ENCODE results near the gene CC2D1A. TPM values are rescaled to one million over a fixed set of nuclear protein-coding genes. Genes with fewer than 3 reads are reported as not detected.
A peak's percentile ranks its signal among the peaks of the same experiment; 100 is the strongest.
"Not testable (repeated sequence)": the region's sequence is repeated elsewhere in the genome, so short reads cannot be mapped to it uniquely, and the experiment has no call there.

Gene CC2D1A
- total RNA-seq, 1 experiment from 2014 or later, result 13.5 TPM

DNA sequence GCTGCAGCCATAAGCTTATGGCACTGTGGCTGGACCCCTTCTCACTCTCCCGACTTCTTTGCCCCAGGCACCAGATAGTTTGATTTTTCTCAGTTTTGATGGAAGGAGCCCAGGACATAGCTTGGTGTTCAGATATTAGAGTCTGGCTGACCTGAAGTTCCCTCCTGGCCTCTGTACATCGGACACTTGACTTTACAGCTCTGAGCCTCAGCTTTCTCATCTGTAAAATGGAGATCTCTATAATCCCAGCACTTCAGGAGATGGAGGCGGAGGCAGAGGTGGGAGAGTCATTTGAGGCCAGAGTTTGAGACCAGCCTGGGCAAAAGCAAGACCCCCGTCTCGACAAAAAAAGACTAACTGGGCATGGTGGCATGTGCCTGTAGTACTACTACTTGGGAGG lies 909 bp downstream of the CC2D1A start:
- DNase-seq (ENCODE audit: low spot score), result no peak

DNA sequence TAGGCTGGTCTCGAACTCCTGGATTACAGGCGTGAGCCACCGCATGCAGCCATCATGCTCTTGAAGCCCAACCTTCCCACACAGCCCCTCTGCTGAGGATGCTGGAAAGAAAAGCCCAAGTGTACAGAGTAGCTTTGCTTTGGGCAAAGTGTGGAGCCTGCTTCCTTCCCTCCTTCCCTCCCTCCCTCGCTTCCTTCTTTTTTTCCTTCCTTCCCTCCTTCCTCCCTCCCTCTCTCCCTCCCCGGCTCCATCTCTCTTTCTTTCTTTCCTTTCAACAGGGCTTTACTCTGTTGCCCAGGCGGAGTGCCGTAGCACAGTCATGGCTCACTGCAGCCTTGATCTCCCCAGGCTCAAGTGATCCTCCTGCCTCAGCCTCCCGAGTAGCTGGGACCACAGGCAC lies 2.7 kb downstream of the CC2D1A start:
- no peak for DNase-seq (ENCODE audit: low spot score)

DNA sequence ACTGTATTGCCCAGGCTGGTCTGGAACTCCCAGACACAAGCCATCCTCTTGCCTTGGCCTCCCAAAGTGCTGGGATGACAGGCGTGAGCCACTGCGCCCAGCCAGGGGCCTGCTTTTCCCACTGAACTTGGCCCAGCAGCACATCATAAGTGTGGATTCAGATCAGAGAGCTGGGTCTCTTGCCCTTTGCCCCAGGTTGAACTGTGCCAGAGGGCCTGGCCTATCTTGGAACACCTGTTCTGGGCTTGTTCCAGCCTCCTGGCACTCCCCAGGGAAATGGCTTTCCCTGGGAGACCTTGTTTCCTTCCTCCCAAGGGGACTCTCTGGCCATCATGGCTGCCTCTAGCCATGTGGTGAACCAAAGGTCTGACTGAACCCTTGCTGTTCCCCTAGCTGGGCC lies 3.4 kb downstream of the CC2D1A start:
- DNase-seq (ENCODE audit: low spot score), result no peak

- no peak for DNase-seq (ENCODE audit: low spot score)
Measured at GRCh38 chr19:13913352-13913751, 7.4 kb downstream of the CC2D1A start.

DNA sequence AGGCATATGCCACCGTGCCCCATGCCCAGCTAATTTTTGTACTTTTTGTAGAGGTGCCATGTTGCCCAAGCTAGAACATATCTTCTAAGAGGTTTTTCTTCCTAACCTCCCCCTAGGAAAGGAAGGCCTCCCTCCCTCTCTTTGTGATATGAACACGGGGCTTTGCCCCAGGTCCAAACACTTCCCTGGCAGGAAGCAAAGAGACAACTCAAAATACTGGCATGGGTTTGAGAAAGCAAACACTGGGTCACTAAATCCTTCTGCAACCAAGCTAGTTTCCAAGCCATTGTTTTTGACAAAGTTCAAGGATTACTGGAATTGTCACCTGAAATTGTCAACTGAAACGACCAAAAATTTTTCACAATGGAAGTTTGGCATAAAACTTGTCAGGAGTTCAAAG lies 8.8 kb downstream of the CC2D1A start:
- no peak for DNase-seq (ENCODE audit: low spot score)

GRCh38 chr19:13917888-13918406 lies 11.9 kb downstream of the CC2D1A start:
- DNase-seq (ENCODE audit: low spot score), result no peak

- DNase-seq (ENCODE audit: low spot score), result no peak
Measured at GRCh38 chr19:13918726-13919411, 12.9 kb downstream of the CC2D1A start.

GRCh38 chr19:13920524-13920923 lies 14.5 kb downstream of the CC2D1A start:
- no peak for DNase-seq (ENCODE audit: low spot score)

DNA sequence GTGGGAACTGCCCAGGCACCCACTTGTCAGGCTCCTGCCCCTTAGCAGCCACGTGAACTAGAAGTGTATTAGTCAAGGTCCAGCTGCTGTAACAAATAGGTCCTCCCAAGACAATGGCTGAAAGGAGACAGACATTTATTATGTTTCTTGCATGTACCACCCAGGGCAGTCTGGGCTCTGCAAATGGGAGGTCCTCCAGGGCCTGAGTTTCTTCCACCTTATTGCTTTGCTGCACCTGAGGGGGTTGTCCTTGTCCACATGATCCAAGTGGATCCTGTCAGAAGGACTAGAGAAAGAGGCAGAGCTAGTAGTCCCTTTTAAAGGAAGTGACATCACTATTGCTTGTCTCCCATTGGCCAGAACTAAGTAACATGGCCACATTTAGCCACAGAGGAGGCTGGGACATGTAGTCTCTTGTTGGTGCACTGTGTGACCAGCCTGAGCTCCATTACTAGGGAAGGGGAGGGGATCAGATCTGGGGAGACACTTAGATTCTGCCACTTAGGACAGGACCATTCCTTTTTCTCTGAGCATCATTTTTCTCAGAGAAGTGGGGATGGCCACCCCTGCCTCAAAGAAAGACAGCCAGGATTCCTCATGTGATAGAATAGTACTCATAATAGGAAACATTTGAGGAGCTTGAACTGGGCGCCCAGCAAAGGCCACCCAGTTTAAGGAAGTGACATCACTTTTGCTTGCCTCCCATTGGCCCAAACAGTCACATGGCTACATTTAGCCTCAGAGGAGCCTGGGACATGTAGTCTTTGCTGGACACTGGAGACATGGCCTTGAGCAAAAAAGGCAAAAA lies 15.1 kb downstream of the CC2D1A start:
- peak; percentile 53 for DNase-seq (ENCODE audit: low spot score)

GRCh38 chr19:13922118-13922517 lies 16.1 kb downstream of the CC2D1A start:
- DNase-seq (ENCODE audit: low spot score), result not testable (repeated sequence)

DNA sequence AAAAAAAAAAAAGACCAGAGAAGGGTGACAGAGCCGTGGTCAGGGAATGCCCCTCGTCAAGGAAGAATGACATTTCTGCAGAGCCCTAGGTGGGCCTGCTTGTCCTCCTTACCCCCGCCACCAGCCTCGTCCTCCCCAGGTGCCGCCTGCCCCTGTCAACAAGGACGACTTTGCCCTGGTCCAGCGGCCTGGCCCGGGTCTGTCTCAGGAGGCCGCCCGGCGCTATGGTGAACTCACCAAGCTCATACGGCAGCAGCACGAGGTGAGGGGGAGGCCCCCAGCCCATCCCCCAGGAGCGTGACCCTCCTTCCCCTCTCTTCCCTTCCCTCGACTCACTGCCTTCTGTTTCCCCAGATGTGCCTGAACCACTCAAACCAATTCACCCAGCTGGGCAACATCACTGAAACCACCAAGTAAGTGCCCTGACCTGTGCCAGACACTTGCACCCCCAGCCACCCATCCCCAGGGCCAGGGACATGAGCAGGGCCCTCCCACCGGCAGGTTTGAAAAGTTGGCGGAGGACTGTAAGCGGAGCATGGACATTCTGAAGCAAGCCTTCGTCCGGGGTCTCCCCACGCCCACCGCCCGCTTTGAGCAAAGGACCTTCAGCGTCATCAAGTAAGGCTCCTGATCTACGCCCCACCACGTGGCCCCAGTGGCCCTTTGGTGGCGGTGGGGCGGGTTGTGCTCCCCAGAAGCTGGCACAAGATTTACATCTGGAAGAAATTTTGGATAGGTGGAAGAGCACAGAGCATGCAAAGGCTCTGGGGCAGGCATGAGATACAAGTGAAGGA lies 17.4 kb downstream of the CC2D1A start:
- DNase-seq (ENCODE audit: low spot score), result no peak

DNA sequence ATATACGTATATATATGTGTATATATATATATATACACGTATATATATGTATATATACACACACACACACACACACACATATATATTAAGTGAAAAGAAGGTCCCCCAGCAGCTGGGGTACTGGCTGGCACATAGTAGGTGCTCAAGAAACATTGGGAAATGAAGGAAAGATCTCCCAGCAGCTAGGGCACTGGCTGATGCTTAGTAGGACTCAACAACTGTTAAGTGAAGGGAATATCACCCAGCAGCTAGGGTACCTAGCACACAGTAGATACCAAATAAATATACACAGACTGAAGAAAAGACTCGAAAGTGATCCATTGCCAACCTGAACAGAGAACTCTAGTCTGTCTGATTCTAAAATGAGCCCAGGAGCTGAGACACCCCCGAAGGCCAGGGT lies 20.0 kb downstream of the CC2D1A start:
- no peak for DNase-seq (ENCODE audit: low spot score)

DNA sequence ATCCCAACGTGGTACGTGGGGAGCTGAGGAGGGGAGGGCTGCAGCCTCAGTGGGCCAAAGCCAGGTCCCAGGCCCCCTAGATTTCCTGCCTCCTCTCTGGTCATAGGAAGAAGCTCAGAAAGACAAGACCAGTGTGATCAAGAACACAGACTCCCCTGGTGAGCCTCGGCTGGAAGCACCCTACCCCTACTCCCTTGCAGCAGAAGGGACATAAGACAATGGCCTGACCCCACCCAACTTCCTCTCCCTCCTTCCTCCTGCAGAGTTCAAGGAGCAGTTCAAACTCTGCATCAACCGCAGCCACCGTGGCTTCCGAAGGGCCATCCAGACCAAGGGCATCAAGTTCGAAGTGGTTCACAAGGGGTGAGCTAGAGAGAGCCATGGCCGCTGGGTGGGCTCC lies 20.7 kb downstream of the CC2D1A start:
- no peak for DNase-seq (ENCODE audit: low spot score)

- no peak for DNase-seq (ENCODE audit: low spot score)
Measured at GRCh38 chr19:13929340-13929739, 23.3 kb downstream of the CC2D1A start.

- DNase-seq (ENCODE audit: low spot score), result no peak
Measured at GRCh38 chr19:13929956-13930355, 24.0 kb downstream of the CC2D1A start.

DNA sequence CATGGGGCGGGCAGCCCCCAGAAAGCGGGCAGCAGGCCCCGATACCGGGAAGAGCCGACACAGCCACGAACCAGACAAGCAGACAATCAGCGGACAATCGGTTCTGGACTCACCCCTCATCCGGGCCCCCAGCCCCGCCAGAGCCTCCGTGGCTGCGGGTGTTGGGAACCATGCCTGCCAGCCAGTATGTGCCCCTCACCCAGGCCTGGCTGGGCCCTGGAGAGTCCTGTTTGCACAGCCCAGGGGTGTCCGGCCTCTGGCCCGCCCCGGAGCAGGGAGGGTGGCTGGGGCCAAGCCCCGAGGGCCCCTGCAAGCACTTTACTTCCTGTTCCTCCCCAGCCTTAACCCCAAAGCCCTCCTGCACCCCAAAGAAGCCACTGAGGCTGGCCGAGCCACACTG lies 24.4 kb downstream of the CC2D1A start:
- DNase-seq (ENCODE audit: low spot score), result no peak

DNA sequence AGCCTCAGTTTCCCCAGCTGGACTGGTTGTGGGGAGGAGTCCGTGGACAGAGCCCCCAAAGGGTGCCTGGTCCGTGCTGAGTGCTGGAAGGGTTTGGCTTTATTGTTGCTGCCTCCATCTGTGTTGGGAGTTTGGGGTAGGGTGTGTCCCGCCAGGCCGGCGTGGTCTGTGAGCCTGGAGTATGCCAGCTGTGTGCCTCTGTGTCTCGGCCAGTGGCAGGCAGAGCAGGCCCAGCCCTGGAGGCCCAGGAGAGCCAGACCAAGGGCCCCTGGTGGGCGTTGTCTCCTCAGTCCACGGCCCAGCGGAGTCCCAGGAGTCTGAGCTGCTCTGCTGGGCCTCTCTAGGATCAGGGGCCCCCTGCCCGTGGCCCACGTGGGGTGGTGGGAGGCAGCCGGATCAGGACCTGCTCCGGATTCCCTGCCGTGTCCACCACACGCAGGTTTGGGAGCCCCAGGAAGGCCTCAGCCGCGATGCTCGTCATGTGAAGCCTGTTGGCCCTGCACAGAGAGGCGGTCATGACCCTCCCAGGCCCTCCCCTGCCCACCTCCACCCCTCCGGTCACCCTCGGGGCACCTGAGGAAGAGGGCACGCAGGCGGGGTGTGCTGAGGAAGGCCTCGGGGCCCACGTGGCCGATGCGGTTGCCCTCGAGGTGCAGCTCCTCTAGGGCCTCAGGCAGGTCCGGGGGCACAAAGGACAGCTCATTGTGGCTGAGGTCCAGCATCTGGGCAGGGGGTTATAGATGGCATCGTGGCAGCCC lies 25.6 kb downstream of the CC2D1A start:
- no peak for DNase-seq (ENCODE audit: low spot score)

- DNase-seq (ENCODE audit: low spot score), result no peak
Measured at GRCh38 chr19:13932149-13932637, 26.2 kb downstream of the CC2D1A start.

- DNase-seq (ENCODE audit: low spot score), result no peak
Measured at GRCh38 chr19:13932911-13933393, 27.0 kb downstream of the CC2D1A start.

- no peak for DNase-seq (ENCODE audit: low spot score)
Measured at GRCh38 chr19:13934785-13935109, 28.7 kb downstream of the CC2D1A start.

GRCh38 chr19:13935765-13936510 lies 29.9 kb downstream of the CC2D1A start:
- peak; percentile 46 for DNase-seq (ENCODE audit: low spot score)
